ENCODE data around the gene AUP1. TPM values are rescaled to one million over a fixed set of nuclear protein-coding genes. Genes with fewer than 3 reads are reported as not detected.

Gene AUP1
- total RNA-seq, 4 donors from 2014 or later, result 112 to 148 (median 115) TPM

DNA sequence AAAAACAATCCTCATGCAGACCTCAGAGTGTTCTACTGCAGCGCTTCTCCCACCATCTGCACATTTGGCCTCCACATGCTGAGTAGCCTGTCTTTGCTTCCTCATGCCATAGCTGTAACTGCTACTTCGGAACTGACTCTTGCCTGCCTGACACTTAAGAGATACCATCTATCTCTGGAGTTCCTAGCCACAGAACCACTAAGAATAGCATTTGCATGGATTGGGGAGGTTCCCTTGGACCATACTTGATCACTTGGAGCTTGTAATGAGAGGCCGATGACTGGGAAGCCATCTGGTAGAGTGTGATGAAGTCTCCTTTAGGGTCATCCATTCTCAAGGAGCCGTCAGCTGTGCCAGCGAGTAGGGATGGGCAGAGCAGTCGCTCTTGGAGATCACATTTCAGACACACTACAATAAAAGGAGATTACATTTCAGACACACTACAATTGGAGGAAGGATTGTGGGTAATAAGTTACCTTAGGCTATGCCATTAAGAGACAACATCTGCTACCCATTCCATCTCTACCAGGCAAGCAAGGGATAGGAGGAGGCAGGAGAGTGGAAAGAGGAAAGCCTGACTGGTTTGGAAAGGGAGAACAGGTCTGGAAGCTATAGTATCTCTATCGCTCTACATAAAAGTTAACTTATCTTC, 46.8 kb upstream of the AUP1 start:
- no peaks in the 10 kb centered on the region for H3K9me3 ChIP-seq
- no peak for ATAC-seq
- DNase-seq, result no peak
- intact Hi-C loops (cut with DNase I; ENCODE audit: low total_unique reads), result no loop called here
- in situ Hi-C loops (cut with MboI; ENCODE audit: low sequenced_read_pairs in 4 of 4), result no loop called here
- H3K27me3 ChIP-seq, result peaks cover 0 to 3% (median 0%) of the 10 kb centered on the region in 3 donors
- H3K4me1 ChIP-seq, result no peaks in the 10 kb centered on the region
- H3K4me3 ChIP-seq, result no peak overlapping the region
- H3K36me3 ChIP-seq, result no peaks in the 10 kb centered on the region
- TF ChIP-seq, protein P1, sequence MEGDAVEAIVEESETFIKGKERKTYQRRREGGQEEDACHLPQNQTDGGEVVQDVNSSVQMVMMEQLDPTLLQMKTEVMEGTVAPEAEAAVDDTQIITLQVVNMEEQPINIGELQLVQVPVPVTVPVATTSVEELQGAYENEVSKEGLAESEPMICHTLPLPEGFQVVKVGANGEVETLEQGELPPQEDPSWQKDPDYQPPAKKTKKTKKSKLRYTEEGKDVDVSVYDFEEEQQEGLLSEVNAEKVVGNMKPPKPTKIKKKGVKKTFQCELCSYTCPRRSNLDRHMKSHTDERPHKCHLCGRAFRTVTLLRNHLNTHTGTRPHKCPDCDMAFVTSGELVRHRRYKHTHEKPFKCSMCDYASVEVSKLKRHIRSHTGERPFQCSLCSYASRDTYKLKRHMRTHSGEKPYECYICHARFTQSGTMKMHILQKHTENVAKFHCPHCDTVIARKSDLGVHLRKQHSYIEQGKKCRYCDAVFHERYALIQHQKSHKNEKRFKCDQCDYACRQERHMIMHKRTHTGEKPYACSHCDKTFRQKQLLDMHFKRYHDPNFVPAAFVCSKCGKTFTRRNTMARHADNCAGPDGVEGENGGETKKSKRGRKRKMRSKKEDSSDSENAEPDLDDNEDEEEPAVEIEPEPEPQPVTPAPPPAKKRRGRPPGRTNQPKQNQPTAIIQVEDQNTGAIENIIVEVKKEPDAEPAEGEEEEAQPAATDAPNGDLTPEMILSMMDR (IDR thresholded peaks at IDR 0.05 in 4 of 5, conservative IDR thresholded peaks at IDR 0.05 in 1 of 5), result no peak
- TF ChIP-seq POLR2A (IDR thresholded peaks at IDR 0.05), result no peak
- peak overlapping the region in 1 of 4 donors; percentile 31 for H3K27ac ChIP-seq

DNA sequence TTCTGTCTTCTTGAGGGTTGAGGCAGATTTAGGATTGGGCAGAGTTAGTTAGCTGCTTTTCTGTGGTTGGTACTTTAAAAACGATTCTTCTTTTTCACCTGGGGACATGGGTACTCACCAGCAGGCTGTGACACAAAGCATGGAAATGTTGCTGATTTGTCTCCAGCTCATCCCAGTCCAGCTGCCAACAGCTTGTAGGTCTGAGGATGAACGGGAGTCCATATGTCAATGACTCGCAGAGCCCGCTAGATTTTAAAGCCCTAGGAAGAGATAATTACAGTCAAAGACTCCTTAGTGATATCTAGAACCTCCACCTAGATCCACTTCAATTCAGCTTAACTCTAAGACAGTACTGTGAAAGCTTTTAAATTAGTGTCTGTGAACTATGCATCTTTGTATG, 45.8 kb upstream of the AUP1 start:
- Histone ChIP-seq H3K27ac (no peak overlapping the region), H3K4me1 (no peaks in the 10 kb centered on the region), H3K36me3 (no peaks in the 10 kb centered on the region), H3K27me3 (peaks cover 0 to 3% (median 0%) of the 10 kb centered on the region in 3 donors), H3K9me3 (no peaks in the 10 kb centered on the region), H3K4me3 (no peak overlapping the region)
- intact Hi-C loops (cut with DNase I; ENCODE audit: low total_unique reads) (no loop called here), in situ Hi-C loops (cut with MboI; ENCODE audit: low sequenced_read_pairs in 4 of 4) (no loop called here)
- DNase-seq, result no peak
- TF ChIP-seq, protein P1 (IDR thresholded peaks at IDR 0.05 in 4 of 5, conservative IDR thresholded peaks at IDR 0.05 in 1 of 5), result no peak
- no peak for TF ChIP-seq POLR2A (IDR thresholded peaks at IDR 0.05)
- no peak for ATAC-seq

DNA sequence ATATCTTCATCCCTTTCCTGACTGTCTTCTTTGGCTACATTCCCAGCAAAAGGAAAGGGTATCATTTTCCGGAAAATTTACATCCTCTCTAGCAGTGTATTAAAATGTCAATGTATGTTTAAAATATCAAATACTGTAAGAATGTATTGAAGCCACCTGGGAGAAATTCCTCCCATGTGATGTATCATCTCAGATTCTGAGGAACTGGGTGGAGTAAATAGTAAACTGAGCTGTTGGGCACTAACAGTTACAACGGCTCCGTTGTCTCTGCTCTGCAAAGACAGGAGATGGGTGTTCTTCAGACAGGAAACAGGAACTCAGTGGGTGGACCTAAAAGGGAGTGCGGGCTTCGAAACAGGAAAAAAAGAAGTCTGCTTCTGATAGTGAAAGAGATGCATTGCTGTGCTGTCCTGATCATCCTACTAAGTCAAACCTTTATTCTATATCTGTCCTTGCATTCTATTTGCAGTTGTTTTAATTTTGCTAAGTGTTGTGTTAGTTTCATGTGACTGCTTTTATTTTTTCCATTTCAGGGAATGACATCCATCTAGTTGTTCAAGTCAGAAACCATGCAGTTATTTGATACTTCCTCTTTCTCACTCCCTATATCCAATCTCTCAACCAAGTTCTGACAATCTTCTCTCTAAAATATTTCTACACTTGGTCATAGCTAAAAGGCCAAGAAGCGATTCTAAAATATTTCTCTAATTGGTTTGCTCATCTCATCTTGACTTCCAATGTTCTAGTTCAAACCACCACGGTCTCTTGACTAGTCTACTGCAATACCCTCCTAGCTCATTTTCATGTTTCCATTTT, 44.4 kb upstream of the AUP1 start:
- Histone ChIP-seq H3K36me3 (no peaks in the 10 kb centered on the region), H3K27me3 (peaks cover 0 to 3% (median 0%) of the 10 kb centered on the region in 3 donors), H3K27ac (no peak overlapping the region), H3K4me3 (no peak overlapping the region), H3K4me1 (no peaks in the 10 kb centered on the region), H3K9me3 (no peaks in the 10 kb centered on the region)
- ATAC-seq (no peak), DNase-seq (no peak)
- TF ChIP-seq, protein P1 (IDR thresholded peaks at IDR 0.05 in 4 of 5, conservative IDR thresholded peaks at IDR 0.05 in 1 of 5), result no peak
- no peak for TF ChIP-seq POLR2A (IDR thresholded peaks at IDR 0.05)
- intact Hi-C loops (cut with DNase I; ENCODE audit: low total_unique reads), result no loop called here
- in situ Hi-C loops (cut with MboI; ENCODE audit: low sequenced_read_pairs in 4 of 4), result no loop called here

DNA sequence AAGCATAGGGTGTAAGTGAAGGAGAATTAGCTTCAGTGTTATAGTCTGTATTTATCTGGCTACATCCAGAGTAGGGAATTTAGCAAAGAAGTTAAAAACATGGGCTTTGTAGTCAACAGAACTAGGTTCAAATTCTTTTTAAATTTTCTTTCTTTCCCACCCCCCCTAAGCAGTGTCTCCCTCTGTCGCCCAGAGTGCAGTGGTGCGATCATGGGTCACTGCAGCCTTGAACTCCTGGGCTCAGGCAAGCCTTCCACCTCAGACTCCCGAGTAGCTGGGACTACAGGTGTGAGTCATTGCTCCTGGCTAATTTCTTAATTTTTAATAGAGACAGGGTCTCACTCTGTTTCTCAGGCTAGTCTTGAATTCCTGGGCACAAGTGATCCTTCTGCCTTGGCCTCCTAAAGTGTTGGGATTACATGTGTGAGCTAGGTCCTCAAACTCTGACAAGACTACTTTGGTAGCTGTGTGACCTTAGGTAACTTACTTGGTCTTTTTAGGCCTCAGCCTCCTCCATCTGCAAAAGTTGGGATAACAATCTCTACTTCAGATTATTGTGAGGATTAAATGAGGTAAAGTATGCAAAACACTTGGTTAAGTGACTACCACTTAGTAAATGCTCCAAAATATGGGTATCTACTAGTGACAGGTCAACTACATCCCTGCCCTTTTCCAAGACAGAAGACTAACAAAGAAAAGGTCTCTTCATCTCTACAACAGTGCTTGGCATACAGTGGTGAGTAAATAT, 42.8 kb upstream of the AUP1 start:
- Histone ChIP-seq H3K4me1 (no peaks in the 10 kb centered on the region), H3K36me3 (no peaks in the 10 kb centered on the region), H3K9me3 (no peaks in the 10 kb centered on the region), H3K27me3 (peaks cover 0 to 3% (median 0%) of the 10 kb centered on the region in 3 donors), H3K4me3 (no peak overlapping the region), H3K27ac (no peak overlapping the region)
- TF ChIP-seq POLR2A (IDR thresholded peaks at IDR 0.05), result no peak
- TF ChIP-seq, protein P1 (IDR thresholded peaks at IDR 0.05 in 4 of 5, conservative IDR thresholded peaks at IDR 0.05 in 1 of 5), result no peak
- in situ Hi-C loops (cut with MboI; ENCODE audit: low sequenced_read_pairs in 4 of 4) (no loop called here), intact Hi-C loops (cut with DNase I; ENCODE audit: low total_unique reads) (no loop called here)
- ATAC-seq, result no peak
- no peak for DNase-seq

Data from gastrocnemius medialis (tissue), 4 donors.